MCF 10A (cell line): Measurements from ENCODE around the gene IL36RN. TPM values are rescaled to one million over a fixed set of nuclear protein-coding genes. Genes with fewer than 3 reads are reported as not detected.

Experiments used
- BruUV-seq: library from RNA; stranded (reverse); fragments of 400-500 nt; replicated peaks from 2 replicates; lab custom pipeline; 2021; lab: Mats Ljungman, UMichigan
- CTCF ChIA-PET: fragments of 300-600 bp; sonication (Branson Sonifier 250); formaldehyde crosslinking; extraction: SDS; loops from one replicate; lab custom pipeline; 2021; ENCODE audit warnings: antibody characterized with exemption, inconsistent platforms; lab: Yijun Ruan, JAX
- POLR2A ChIA-PET: fragments of 300-600, 350-650 bp; sonication (Branson Sonifier 250); formaldehyde crosslinking; extraction: SDS; loops from one replicate; lab custom pipeline; 2020; ENCODE audit warnings: antibody characterized with exemption, inconsistent platforms; lab: Yijun Ruan, JAX
- DNase-seq: peaks from one replicate; pipeline ENCODE4 v3.0.0-alpha.2; 2018; ENCODE audit not compliant: unreplicated experiment
- H3K27ac Mint-ChIP-seq: one replicate; pipeline ENCODE4 v1.8.0; 2022; ENCODE audit warnings: mild to moderate bottlenecking, low read depth, mixed read lengths; ENCODE audit not compliant: unreplicated experiment
- H3K27me3 Mint-ChIP-seq: one replicate; pipeline ENCODE4 v1.8.0; 2022; ENCODE audit warnings: mixed read lengths; ENCODE audit not compliant: insufficient read depth, unreplicated experiment
- H3K36me3 Mint-ChIP-seq: one replicate; pipeline ENCODE4 v1.8.0; 2022; ENCODE audit warnings: mild to moderate bottlenecking, moderate library complexity, mixed read lengths; ENCODE audit not compliant: insufficient read depth, unreplicated experiment
- H3K4me1 Mint-ChIP-seq: one replicate; pipeline ENCODE4 v1.8.0; 2022; ENCODE audit warnings: mixed read lengths; ENCODE audit not compliant: insufficient read depth, unreplicated experiment
- H3K4me3 Mint-ChIP-seq: one replicate; pipeline ENCODE4 v1.8.0; 2022; ENCODE audit warnings: mild to moderate bottlenecking, moderate library complexity, mixed read lengths; ENCODE audit not compliant: unreplicated experiment
- H3K9me3 Mint-ChIP-seq: one replicate; pipeline ENCODE4 v1.8.0; 2022; ENCODE audit warnings: mixed read lengths; ENCODE audit not compliant: unreplicated experiment
- CTCF ChIP-seq: fragments of 200-600 bp; IDR thresholded peaks from one replicate; pipeline ENCODE4 v1.8.0; 2022; ENCODE audit warnings: antibody characterized with exemption, mild to moderate bottlenecking; ENCODE audit not compliant: unreplicated experiment
- intact Hi-C: fragments of 100-400 bp; cut with micrococcal nuclease; formaldehyde crosslinking; loops from 2 replicates; pipeline ENCODE4 v1.14.1; 2022
- total RNA-seq: library from RNA; stranded (reverse); gene quantifications from 2 replicates; pipeline ENCODE4 v1.2.3, GENCODE V29; 2022

The IL36RN gene
- total RNA-seq, 1 experiment from 2014 or later, result not detected

DNA sequence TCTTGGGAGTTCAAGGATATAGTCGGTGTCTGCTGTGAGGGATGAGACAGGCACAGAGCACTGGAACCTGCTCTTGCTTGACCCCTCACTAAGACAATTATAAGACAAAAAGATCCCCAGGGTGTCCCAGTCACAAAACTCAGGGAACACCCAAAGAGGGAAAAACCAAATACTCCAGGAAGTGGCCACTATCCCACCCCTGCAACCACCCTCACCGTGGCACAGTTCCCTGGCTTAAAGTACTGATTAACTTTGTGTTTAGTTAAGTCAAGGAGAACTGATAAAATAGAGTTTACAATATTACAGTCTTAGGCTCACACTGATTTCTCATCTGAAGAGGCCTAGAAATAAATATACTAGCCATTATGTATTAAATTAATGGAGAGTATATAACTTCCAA is 19.8 kb upstream of the IL36RN start:
- TF ChIP-seq CTCF, result no peak
- peaks cover 20% of the 10 kb centered on the region for H3K27me3 Mint-ChIP-seq
- no peak overlapping the region for H3K27ac Mint-ChIP-seq
- H3K9me3 Mint-ChIP-seq, result no peaks in the 10 kb centered on the region
- intact Hi-C loops, result no loop called here
- POLR2A ChIA-PET, result no interaction called here
- DNase-seq, result no peak
- BruUV-seq, result no TSS peak
- no peak overlapping the region for H3K4me3 Mint-ChIP-seq
- H3K4me1 Mint-ChIP-seq, result no peaks in the 10 kb centered on the region
- CTCF ChIA-PET, result no interaction called here
- H3K36me3 Mint-ChIP-seq, result no peaks in the 10 kb centered on the region

DNA sequence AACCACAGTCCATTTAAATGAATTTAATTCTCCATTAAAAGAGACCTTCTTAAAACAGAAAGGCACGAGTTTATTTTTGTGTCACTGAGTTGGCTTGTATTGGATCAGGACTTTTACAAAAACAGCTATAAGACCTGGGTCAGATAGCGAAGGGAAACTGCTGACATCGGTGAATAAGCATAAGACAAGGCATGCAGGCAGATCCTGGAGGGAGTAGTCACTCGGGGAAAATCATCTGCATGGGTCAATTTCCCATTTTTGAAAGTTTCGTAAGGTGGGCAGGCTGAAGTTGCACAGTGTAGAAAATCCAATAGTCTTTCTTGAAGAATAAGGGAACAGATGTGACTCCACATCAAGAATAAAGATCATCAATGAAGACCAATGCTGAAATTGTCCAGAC is 19.3 kb upstream of the IL36RN start:
- H3K27me3 Mint-ChIP-seq, result peaks cover 14% of the 10 kb centered on the region
- no peak for DNase-seq
- H3K4me1 Mint-ChIP-seq, result no peaks in the 10 kb centered on the region
- H3K36me3 Mint-ChIP-seq, result no peaks in the 10 kb centered on the region
- intact Hi-C loops, result no loop called here
- H3K4me3 Mint-ChIP-seq, result no peak overlapping the region
- H3K27ac Mint-ChIP-seq, result no peak overlapping the region
- no TSS peak for BruUV-seq
- no peaks in the 10 kb centered on the region for H3K9me3 Mint-ChIP-seq
- ChIA-PET CTCF (no interaction called here), POLR2A (no interaction called here)
- TF ChIP-seq CTCF, result no peak

DNA sequence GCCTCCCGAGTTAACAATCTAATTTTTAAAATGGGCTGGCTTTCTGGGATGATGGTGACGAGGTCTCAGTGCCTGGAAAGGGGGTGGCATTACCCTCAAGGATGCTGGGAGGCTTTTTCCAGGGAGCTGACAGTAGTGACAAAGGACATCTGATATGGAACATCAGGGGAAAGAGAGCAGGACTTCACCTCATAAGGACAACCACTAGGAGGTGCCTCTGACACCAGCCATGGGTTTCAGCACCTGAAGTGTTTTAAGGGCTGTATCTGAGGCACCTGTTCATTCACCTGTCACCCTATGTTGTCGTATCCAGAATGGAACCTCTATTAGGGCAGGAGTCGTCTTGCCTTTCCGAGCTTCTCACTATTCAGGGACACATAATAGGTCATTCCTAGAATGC is 17.1 kb upstream of the IL36RN start:
- CTCF ChIA-PET, result interaction anchor here (1.3 kb wide), 1 partner anchor 95 kb away, joined by 4 read pairs; no protein-coding TSS in a partner anchor

DNA sequence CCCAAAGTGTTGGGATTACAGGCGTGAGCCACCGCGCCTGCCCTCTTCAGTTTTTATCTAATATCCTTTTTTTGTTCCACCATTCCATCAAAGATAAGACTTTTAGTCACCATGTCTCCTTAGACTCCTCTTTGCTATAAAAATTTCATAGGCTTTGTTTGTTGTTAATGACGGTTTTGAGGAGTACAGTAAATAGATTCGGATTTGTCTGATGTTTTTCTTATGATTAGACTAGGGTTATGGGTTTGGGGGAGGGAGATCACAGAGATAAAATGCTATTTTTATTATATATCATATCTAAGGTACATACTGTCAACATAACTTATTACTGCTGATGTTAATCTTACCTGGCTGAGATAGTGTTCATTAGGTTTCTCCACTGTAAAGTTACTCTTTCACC is 12.5 kb upstream of the IL36RN start:
- CTCF ChIA-PET, result interaction anchor here (0.6 to 1.2 kb wide), 2 partner anchors 15 to 92 kb away, joined by 3 to 4 read pairs; no protein-coding TSS in a partner anchor
- H3K9me3 Mint-ChIP-seq, result no peaks in the 10 kb centered on the region
- DNase-seq, result no peak
- intact Hi-C loops, result no loop called here
- H3K27me3 Mint-ChIP-seq, result peaks cover 11% of the 10 kb centered on the region
- no peak overlapping the region for H3K4me3 Mint-ChIP-seq
- no peak for TF ChIP-seq CTCF
- BruUV-seq, result no TSS peak
- H3K4me1 Mint-ChIP-seq, result no peaks in the 10 kb centered on the region
- POLR2A ChIA-PET, result no interaction called here
- H3K36me3 Mint-ChIP-seq, result no peaks in the 10 kb centered on the region
- H3K27ac Mint-ChIP-seq, result no peak overlapping the region

More for the DNA sequence above, 17.1 kb upstream of the IL36RN start:
- BruUV-seq, result no TSS peak
- TF ChIP-seq CTCF, result peak; percentile 13
- H3K27me3 Mint-ChIP-seq, result no peaks in the 10 kb centered on the region
- no peaks in the 10 kb centered on the region for H3K36me3 Mint-ChIP-seq
- no peaks in the 10 kb centered on the region for H3K9me3 Mint-ChIP-seq
- POLR2A ChIA-PET, result interaction anchor here (0.6 kb wide), 1 partner anchor 282 kb away, joined by 3 read pairs; no protein-coding TSS in a partner anchor
- intact Hi-C loops, result no loop called here
- H3K4me1 Mint-ChIP-seq, result no peaks in the 10 kb centered on the region
- H3K27ac Mint-ChIP-seq, result no peak overlapping the region
- no peak overlapping the region for H3K4me3 Mint-ChIP-seq
- peak; percentile 30 for DNase-seq
